ENCODE measurements around the gene TNFRSF18.
"Not testable (repeated sequence)": the region's sequence is repeated elsewhere in the genome, so short reads cannot be mapped to it uniquely, and the experiment has no call there.

Gene TNFRSF18, protein sequence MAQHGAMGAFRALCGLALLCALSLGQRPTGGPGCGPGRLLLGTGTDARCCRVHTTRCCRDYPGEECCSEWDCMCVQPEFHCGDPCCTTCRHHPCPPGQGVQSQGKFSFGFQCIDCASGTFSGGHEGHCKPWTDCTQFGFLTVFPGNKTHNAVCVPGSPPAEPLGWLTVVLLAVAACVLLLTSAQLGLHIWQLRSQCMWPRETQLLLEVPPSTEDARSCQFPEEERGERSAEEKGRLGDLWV

GRCh38 chr1:1206376-1206965 is at the start of gene TNFRSF18:
TNFRSF18 (minus strand) TSS chr1:1206592; CDS start chr1:1206571, 21 bp downstream.
- no peak for DNase-seq (ENCODE audit: low read depth)

GRCh38 chr1:1255611-1256010 is 49.2 kb upstream of the TNFRSF18 start:
- DNase-seq (ENCODE audit: low read depth), result no peak

DNA sequence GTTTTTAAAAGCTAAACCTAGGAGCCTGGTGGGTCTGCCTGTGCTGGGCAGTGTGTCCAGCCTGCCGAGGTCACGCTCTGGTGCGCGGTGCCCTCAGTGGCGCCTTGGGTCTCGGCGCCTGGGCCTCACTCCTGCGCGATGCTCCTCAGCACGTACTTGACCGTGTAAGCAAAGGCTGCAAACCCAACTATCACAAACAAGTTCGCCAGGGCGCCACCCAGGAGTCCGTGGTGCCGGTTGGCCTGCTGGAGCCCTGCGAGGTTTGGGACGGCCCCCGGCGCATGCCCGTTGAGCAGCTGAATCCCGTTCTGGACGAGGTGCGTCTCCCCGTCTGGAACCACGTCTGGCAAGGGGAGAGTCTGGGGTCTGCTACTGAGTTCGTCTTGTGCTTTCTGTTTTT is 48.7 kb upstream of the TNFRSF18 start:
- no peak for DNase-seq (ENCODE audit: low read depth)

GRCh38 chr1:1254667-1254998 is 48.2 kb upstream of the TNFRSF18 start:
- no peak for DNase-seq (ENCODE audit: low read depth)

GRCh38 chr1:1253972-1254666 is 47.7 kb upstream of the TNFRSF18 start:
- DNase-seq (ENCODE audit: low read depth), result no peak

DNA sequence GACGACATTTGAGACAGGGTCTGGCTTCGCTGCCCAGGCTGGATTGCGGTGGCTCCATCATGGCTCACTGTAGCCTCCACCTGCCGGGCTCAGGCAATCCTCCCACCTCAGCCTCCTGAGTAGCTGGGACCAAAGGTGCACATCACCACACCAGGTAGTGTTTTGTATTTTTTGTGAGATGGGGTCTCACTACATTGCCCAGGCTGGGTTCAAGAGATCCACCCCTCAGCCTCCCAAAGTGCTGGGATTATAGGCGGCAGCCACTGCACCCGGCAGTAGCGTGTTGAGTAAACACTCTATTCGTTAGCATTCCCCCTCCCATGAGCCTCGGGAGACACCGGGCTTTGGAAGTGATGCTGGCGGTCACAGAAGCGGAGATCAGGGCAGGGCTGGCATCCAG is 46.9 kb upstream of the TNFRSF18 start:
- no peak for DNase-seq (ENCODE audit: low read depth)

DNA sequence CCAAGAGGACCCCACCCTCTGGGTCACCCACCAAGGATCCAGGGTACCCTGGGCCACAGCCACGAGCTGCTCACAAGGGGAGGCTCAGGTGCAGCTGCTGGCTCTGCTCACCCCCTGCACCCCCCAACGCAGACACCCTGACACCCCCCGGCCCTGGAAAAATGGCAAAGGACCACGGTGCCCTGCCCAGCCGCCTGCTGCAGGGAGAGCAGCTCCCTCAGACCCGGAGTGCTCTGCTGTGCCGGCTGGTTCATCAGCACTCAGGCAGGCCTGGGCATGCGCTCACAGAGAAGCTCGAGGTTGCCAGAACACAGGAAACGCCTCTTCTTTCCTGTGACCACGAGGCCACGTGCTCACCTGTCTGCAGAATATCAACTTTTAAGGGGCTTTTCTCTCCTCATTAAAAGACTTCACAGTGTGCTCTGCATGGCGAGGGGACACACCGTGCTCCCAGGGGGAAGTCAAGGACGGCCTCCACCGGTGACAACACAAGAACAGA is 44.4 kb upstream of the TNFRSF18 start:
- no peak for DNase-seq (ENCODE audit: low read depth)

DNA sequence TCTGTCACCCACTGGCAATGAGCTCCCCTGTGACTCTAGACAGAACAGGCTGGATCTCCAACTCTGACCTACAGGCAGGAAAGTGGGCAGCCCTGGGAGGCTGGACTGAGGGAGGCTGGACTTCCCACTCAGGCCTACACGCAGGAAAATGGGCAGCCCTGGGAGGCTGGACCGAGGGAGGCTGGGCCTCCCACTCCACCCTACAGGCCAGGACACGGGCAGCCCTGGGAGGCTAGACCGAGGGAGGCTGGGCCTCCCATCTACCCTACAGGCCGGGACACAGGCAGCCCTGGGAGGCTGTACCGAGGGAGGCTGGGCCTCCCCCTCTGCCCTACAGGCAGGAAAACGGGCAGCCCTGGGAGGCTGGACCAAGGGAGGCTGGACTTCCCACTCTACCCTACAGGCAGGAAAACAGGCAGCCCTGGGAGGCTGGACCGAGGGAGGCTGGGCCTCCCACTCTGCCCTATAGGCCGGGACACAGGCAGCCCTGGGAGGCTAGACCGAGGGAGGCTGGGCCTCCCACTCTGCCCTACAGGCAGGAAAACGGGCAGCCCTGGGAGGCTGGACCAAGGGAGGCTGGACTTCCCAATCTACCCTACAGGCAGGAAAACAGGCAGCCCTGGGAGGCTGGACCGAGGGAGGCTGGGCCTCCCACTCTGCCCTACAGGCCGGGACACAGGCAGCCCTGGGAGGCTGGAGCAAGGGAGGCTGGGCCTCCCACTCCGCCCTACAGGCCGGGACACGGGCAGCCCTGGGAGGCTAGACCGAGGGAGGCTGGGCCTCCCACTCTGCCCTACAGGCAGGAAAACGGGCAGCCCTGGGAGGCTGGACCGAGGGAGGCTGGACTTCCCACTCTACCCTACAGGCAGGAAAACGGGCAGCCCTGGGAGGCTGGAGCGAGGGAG is 41.9 kb upstream of the TNFRSF18 start:
- not testable (repeated sequence) for DNase-seq (ENCODE audit: low read depth)

DNA sequence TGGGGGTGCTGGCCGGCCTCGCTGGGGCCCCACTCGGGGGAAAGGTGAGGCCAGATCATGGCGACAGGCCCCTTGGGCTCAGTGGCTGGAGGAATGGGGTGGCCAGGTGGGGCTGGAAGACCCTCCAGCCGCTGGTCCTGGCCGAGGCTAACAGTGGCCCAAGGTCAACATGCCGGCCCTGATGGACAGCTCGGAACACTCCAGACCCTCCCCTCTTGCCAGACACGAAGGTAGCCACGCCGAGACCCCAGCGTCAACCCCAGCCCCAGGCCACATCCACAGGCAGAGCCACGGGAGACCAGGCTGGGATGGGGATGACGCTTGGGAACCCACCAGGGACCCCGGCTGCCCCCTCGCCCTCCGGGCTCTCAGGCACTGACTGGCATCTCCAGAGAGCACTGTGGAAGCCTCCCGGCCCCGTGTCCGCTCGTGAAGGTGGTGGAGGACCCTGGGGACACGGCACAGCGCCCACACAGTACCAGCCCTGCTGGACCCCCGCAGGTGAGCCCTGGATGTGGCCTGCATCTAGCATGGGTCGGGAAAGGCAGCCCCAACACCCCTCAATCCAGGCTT is 41.0 kb upstream of the TNFRSF18 start:
- no peak for DNase-seq (ENCODE audit: low read depth)

DNA sequence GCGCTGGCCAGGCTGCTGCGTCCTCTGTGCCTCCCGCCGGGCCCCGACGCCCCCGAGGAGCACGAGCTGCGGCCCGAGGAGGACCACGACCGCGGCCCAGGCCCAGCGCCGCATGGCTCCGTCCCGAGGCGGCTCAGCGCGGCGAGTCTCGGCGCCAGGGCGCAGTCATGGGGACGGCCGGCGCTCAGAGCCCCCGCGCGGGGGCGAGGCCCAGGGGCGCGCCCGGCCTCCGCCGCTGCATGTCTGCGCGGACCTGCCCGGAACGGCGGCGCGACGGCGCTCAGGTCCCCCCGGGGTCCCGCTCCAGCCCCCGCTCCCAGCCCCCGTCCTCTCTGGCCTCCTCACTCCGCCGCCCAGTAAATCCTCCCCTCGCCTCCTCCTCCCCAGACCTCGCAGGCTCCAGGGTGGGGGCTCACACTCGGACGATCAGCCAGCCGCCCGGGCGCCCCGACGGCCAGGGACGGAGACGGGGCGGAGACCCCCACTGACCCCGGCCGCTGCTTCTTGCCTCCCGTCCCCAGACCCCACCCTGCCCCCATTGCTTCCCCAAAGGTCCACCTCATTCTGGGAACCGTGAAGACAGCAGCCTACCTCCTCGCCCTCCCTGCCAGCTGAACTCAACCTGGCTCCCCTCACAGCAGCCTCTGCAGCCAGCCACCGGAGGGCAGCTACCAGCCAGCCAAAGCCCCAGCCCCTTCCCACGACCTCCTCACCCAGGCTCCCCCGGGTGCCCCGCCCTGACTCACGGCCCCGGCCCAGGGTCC is 40.4 kb upstream of the TNFRSF18 start, which contains the start of gene C1QTNF12:
TSS of gene C1QTNF12 (minus strand) at position 146 of the 764 bp plus-strand sequence. CDS start at position 114, 32 bp downstream.
- DNase-seq (ENCODE audit: low read depth), result no peak

- DNase-seq (ENCODE audit: low read depth), result no peak
These were observed 39.6 kb upstream of the TNFRSF18 start for GRCh38 chr1:1245817-1246576.

GRCh38 chr1:1245178-1245816 is 38.9 kb upstream of the TNFRSF18 start:
- DNase-seq (ENCODE audit: low read depth), result no peak

DNA sequence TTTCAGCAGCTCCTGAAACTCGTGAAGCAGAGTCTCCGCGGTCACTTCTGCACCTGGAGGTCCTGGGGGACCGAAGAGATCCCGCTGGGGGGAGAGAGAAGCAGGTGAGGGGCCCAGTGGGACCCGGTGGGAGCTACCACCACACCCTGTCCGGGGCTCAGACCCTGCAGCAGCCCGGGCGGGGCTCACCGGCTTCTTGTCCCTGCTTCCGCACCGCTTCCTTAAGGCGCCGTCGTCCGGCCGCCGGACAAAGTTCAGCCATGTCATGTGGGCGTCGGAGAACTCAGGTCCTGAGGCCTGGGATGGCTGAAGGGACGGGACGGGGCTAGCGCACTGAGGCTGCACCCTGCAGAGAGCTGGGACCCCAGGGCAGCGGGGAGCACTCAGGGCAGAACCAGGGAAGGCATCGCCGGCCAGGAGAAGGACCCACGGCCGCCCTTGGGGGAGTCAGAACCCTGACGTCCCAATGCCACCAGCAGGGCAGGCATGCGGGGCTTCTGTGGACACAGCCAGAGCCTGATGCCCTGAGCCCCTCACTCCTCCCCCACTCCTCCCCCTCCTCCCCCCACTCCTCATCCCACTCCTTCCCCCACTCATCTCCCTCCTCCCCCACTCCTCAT is 37.9 kb upstream of the TNFRSF18 start:
- no peak for DNase-seq (ENCODE audit: low read depth)

- DNase-seq (ENCODE audit: low read depth), result no peak
These were observed 37.4 kb upstream of the TNFRSF18 start for GRCh38 chr1:1243807-1244191.

DNA sequence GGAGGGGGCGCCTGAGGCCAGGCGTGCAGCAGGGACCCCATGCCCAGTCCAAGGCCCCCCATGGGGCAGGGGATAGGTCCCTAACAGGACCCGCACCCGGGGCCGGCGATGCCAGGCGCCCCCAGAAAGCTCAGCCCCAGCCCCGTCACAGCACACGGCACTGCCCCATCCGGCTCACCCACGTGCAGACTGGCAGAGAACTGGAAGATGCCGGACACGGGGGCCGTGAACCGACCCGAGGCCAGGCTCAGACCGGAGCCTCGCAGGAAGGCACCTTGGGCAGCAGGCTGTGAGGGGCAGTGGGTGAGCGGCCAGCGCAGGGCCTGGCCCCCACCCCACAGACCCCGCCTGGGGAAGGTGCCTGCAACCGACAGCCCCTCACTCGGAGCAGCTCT is 36.9 kb upstream of the TNFRSF18 start:
- DNase-seq (ENCODE audit: low read depth), result no peak

DNA sequence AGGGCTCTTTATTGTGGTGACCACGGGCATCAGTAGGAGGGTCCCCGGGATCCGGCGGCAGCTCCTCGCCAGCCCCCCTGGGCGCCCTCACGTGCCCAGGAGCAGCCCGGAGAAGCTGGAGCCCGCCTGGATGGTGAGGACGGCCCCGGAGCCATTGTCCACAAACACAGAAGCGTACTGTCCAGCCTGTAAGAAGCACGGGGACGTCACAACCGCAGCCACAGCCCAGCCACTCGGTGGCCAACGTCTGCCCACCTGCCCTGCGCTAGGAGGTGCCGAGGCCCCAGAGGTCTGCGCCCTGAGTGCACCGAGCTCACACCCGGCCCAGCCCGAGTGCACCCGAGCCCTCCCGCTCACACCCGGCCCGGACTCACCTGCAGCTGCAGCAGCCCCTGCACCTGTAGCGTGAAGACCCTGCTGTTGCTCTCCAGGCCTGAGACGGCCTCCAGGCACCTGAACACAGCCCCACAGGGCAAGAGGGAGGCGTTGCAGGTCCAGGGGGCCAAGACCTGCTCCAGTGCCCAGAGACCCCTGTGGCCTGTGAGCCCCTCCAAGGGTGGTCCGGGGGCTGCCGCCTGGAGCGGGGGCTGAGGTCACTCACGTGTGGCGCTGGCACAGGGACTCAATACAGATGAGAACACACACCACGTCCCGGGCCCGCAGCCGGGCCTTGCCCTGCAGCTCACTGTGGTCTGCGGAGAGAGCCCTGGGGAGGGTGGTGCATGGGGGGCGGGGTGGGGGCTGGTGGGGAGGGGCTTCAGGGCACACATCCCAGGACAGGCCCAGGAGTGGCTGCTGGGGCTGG is 36.3 kb upstream of the TNFRSF18 start:
- no peak for DNase-seq (ENCODE audit: low read depth)

DNA sequence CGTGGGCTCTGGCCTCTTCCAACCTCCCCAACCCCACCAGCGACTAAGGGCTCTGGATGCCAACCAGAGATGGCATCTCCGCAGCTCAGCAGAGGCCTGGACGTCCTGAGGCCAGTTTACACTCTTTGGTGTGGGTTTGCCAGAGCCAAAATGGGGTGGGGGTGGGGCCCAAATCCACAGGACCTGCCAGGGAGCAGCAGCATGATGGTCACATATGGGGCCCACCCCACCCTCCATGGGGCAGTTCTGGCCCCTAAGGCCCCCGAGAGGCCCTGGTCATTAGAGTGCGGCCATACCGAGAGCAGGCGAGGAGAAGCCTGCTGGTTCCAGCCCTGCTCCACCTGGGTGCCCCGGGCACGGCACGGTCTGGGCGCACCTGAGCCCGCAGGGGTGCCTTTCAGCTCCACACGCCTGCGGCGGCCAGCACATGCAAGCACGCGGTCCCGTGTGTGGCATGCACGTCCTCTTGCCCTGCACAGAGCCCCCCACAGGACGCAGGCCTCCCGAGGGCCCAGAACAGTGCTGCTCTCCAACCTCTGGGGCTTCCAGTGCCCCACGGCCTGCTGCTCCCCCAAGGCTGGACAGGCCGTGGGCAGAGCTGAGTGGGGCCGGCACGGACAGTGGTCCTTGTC is 35.3 kb upstream of the TNFRSF18 start:
- DNase-seq (ENCODE audit: low read depth), result no peak
